IPS-18a (cell line): ENCODE data around the gene WNT7B.

Experiments
- H3K27ac ChIP-seq: one replicate; pipeline ENCODE4 v1.5.1; 2013; ENCODE audit warnings: low read length
- H3K27me3 ChIP-seq: one replicate; pipeline ENCODE4 v1.6.1; 2013; ENCODE audit warnings: mild to moderate bottlenecking, low read length; ENCODE audit not compliant: control insufficient read depth, insufficient read depth
- H3K36me3 ChIP-seq: one replicate; pipeline ENCODE4 v1.6.1; 2013; ENCODE audit warnings: low read depth, low read length; ENCODE audit not compliant: control insufficient read depth
- H3K4me1 ChIP-seq: one replicate; pipeline ENCODE4 v1.6.1; 2013; ENCODE audit warnings: low read depth, low read length; ENCODE audit not compliant: control insufficient read depth
- H3K4me3 ChIP-seq: one replicate; pipeline ENCODE4 v1.5.1; 2013; ENCODE audit warnings: low read length
- H3K9ac ChIP-seq: one replicate; pipeline ENCODE4 v1.6.1; 2013; ENCODE audit warnings: mild to moderate bottlenecking, low read length, moderate library complexity
- H3K9me3 ChIP-seq: one replicate; pipeline ENCODE4 v1.6.1; 2013; ENCODE audit warnings: low read depth, low read length; ENCODE audit not compliant: control insufficient read depth

The WNT7B gene

DNA sequence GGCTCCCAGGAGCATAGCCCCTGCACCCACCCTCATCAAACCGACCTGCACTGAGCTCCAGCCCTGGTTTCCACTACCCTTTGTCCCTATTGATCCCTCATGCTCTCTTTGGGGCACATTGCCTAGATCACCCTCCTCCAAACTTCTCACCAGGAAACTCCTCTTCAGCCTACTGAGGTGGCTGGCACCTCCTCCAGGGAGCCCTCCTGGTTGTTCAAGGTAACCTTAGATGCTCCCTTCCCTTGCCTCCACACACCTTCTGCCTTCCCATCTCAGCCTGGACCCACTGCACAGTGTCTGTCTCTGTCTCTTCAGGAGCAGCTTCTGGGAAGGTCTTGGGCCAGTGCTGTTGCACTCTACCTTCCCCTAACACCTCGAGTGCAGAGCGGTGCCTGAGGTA, 15.8 kb upstream of the WNT7B start:
- H3K27me3 ChIP-seq: no peaks in the 10 kb centered on the region
- H3K27ac ChIP-seq: no peak overlapping the region

DNA sequence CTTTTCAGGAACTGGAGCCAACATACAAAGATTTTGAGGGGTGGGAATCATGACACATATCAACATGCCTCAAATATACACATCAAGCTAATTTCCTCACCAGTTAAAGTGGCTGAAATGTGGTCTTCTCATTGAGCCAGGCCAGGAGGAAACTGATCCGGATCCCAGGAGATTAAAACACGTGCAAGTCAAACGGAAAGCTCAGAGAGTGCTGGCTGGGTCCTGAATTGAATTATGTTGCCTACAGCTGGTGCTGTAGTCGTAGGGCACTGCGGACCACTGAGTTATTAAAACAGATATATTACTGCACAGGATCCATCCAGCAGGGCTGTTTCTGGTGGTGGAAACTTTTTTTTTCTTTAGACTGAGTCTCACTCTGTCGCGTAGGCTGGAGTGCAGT, 14.1 kb upstream of the WNT7B start:
- H3K36me3 ChIP-seq: no peaks in the 10 kb centered on the region
- H3K9me3 ChIP-seq: no peaks in the 10 kb centered on the region
- H3K4me1 ChIP-seq: no peaks in the 10 kb centered on the region
- no peak overlapping the region for H3K27ac ChIP-seq
- no peaks in the 10 kb centered on the region for H3K27me3 ChIP-seq
- H3K9ac ChIP-seq: no peak overlapping the region
- H3K4me3 ChIP-seq: no peak overlapping the region

More for the DNA sequence above, 15.8 kb upstream of the WNT7B start:
- Histone ChIP-seq H3K4me1 (no peaks in the 10 kb centered on the region), H3K4me3 (no peak overlapping the region), H3K36me3 (no peaks in the 10 kb centered on the region), H3K9ac (no peak overlapping the region), H3K9me3 (no peaks in the 10 kb centered on the region)

DNA sequence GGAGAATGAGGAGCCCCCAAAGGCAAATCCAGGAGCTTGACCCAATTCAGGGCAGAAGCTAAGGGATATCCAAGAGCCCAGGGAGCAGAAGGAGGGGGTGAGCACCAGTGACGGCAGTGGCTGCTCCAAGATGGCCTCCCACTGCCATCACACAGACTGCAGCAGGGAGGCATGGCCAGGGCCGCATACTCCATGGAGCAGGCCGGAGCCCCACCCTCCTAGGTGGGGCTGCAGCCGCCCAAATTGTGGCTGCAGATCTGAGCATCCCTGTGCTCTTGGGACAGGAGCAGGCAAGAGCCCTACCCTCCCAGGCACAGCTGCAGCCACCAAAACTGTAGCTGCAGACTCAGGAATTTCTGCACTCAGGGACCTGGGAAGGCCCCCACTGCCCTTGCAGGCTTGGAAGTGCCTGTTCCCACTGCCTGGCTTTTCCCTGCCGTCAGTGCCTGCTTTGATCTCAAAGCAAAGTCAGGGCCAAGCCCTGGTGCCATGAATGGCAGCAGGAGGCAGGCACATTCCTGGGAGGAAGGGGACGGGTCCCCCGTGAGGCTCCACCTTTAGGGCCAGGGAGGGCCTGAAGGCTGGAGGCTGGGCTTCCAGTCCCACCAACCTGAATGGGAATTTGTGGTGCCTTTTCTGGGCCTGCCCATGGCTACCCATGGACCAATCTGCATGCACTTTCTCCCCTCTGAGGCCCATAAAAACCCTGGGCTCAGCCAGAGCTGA, 10.3 kb upstream of the WNT7B start:
- no peak overlapping the region for H3K9ac ChIP-seq
- no peak overlapping the region for H3K27ac ChIP-seq
- H3K36me3 ChIP-seq: no peaks in the 10 kb centered on the region
- H3K9me3 ChIP-seq: no peaks in the 10 kb centered on the region
- H3K4me3 ChIP-seq: no peak overlapping the region
- H3K27me3 ChIP-seq: no peaks in the 10 kb centered on the region
- no peaks in the 10 kb centered on the region for H3K4me1 ChIP-seq

DNA sequence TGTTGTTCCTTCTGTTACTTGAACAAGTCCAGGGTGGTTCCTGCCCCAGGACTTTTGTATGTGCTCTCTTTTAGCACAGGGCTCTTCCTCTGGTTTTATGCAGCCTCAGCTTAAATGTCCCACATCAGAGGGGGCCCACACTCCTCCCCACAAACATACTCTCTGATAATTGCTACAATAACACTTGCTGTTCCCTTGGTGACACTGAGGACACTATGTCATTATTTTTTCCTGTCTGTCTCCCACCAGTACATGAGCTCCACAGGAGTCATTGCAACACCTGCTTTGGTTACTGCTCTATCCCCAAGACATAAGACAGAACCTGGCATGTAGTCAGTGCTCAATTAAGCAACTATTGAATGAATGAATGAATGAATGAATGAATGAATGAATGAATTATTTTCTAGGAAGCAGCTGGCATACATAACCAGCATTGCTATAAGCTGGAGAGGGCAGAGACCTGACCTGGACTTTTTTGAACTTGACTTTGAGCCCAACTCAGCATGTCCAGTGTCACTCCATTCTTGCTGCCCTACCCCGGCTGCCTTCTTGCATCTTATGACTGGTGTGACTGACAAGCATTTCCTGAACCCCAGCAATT, 7.5 kb upstream of the WNT7B start:
- H3K36me3 ChIP-seq: no peaks in the 10 kb centered on the region
- H3K9ac ChIP-seq: no peak overlapping the region
- H3K27me3 ChIP-seq: peaks cover 7% of the 10 kb centered on the region
- no peak overlapping the region for H3K27ac ChIP-seq
- H3K4me3 ChIP-seq: no peak overlapping the region
- no peaks in the 10 kb centered on the region for H3K4me1 ChIP-seq
- H3K9me3 ChIP-seq: no peaks in the 10 kb centered on the region

DNA sequence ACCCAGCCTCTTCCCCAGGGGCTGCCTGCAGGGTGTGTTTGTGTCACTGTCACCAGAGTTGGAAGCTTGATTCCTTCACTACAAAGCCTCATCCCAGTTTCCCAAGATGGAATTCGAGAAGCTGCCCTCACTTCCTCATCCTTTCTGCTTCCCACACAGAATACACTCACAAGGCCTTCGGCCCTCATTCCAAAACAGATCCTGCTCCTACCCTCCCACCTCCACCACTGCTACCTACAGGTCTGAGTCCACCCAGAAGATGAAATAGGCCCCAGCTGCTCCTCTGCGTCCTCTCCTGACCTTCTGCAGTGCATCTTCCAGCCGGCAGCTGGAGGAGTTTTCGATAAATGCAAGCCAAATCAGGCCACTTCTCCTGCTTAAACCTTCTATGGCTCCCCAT, 6.8 kb upstream of the WNT7B start:
- Histone ChIP-seq H3K9ac (no peak overlapping the region), H3K27ac (no peak overlapping the region), H3K4me1 (no peaks in the 10 kb centered on the region), H3K4me3 (no peak overlapping the region), H3K9me3 (no peaks in the 10 kb centered on the region), H3K27me3 (peaks cover 13% of the 10 kb centered on the region), H3K36me3 (no peaks in the 10 kb centered on the region)

DNA sequence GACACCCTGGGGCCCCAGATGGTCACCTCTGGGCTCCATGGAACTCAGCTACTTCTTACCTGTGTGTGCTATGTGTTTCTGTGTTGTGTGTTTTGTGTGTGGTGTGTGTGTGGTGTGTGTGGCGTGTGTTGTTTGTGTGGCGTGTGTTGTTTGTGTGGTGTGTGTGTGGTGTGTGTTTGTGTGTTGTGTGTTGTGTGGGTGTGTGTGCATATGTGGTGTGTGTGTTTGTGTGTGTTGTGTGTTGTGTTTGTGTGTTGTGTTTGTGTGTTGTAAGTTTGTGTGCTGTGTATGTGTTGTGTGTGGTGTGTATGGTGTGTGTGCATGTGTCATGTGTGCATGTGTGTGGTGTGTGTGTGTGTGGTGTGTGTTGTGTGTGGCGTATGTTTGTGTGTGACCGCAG, 3.8 kb upstream of the WNT7B start:
- peaks cover 4% of the 10 kb centered on the region for H3K4me1 ChIP-seq
- peaks cover 42% of the 10 kb centered on the region for H3K27me3 ChIP-seq
- no peak overlapping the region for H3K9ac ChIP-seq
- H3K27ac ChIP-seq: no peak overlapping the region
- H3K4me3 ChIP-seq: no peak overlapping the region
- H3K9me3 ChIP-seq: no peaks in the 10 kb centered on the region
- no peaks in the 10 kb centered on the region for H3K36me3 ChIP-seq

DNA sequence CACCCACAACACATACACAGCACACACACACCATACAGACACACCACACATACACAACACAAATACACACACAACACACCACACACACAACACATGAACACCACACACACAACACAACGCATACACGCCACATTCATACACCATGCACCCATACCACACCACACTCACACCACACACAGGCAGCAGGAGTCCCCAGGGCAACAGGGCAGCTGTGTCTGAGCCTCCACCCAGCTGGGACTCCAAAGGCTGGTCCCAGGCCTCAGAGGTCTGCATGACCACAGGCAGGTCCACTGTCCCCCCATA, 3.3 kb upstream of the WNT7B start:
- H3K4me1 ChIP-seq: peaks cover 4% of the 10 kb centered on the region
- H3K27me3 ChIP-seq: peaks cover 48% of the 10 kb centered on the region
- H3K36me3 ChIP-seq: no peaks in the 10 kb centered on the region

DNA sequence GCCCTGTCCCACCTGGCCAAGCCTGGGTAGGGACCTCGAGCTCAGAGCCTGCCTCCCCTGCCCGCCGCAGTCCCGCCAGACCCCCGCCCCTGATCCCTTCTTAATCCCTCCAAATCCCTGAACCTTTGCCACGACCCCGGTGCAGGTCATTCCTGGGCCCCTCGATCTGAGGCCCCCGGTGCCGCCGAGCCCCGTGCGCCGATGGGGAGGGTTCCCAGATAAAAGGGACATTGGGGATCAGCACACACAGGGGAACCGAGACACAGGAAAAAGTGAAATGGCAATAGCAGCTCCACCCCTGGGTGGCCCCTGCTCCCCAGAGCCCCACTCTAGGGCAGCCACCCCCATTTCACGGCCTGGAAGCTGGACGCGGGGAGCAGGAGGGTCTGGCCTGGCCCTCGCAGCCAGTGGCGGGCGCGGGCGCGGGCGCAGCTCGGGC, 1.3 kb upstream of the WNT7B start:
- H3K9ac ChIP-seq: no peak overlapping the region
- H3K4me1 ChIP-seq: peaks cover 9% of the 10 kb centered on the region
- no peaks in the 10 kb centered on the region for H3K9me3 ChIP-seq
- peaks cover 67% of the 10 kb centered on the region for H3K27me3 ChIP-seq
- H3K36me3 ChIP-seq: no peaks in the 10 kb centered on the region
- H3K4me3 ChIP-seq: peak overlapping the region; percentile 57
- no peak overlapping the region for H3K27ac ChIP-seq

More for the DNA sequence above, 3.3 kb upstream of the WNT7B start:
- no peaks in the 10 kb centered on the region for H3K9me3 ChIP-seq
- H3K27ac ChIP-seq: no peak overlapping the region
- no peak overlapping the region for H3K9ac ChIP-seq
- H3K4me3 ChIP-seq: no peak overlapping the region

DNA sequence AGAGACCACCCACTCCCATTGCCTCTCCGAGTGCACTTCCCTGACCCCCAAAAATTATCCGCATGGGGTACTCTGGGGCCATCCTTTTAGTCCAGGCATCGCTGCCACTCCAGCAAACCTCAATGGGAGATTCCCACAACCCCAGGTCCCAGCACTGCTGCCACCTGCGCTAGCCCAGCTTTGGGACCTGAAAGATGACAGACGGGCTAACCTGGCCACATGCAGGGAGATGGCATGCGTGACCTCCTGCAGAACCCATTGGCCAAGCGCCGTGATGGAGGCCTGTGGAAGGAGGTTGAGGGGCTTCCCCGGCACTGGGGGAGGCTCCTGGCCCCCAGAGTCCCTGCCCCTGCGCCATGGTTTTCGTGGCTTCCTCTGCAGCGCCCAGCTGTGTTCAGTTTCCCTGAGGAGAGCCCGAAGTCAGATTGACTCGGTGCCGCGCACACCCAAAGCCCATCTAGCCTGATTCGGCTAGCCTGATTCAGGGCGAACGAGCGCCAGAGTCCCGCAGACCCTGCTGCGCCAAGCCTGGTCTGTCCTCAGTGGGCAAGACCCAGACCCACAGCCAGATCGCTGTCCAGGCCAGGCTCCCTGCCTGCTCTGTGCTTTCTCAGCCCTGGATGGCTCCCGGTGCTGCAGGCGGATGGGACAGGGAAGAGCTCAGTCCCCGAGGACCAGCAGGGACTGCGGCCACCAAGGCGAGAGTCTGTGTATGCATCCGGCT, 751 bp upstream of the WNT7B start:
- Histone ChIP-seq H3K27me3 (peaks cover 73% of the 10 kb centered on the region), H3K9me3 (no peaks in the 10 kb centered on the region), H3K36me3 (no peaks in the 10 kb centered on the region), H3K4me3 (peak overlapping the region; percentile 57), H3K4me1 (peaks cover 9% of the 10 kb centered on the region), H3K9ac (no peak overlapping the region), H3K27ac (no peak overlapping the region)

DNA sequence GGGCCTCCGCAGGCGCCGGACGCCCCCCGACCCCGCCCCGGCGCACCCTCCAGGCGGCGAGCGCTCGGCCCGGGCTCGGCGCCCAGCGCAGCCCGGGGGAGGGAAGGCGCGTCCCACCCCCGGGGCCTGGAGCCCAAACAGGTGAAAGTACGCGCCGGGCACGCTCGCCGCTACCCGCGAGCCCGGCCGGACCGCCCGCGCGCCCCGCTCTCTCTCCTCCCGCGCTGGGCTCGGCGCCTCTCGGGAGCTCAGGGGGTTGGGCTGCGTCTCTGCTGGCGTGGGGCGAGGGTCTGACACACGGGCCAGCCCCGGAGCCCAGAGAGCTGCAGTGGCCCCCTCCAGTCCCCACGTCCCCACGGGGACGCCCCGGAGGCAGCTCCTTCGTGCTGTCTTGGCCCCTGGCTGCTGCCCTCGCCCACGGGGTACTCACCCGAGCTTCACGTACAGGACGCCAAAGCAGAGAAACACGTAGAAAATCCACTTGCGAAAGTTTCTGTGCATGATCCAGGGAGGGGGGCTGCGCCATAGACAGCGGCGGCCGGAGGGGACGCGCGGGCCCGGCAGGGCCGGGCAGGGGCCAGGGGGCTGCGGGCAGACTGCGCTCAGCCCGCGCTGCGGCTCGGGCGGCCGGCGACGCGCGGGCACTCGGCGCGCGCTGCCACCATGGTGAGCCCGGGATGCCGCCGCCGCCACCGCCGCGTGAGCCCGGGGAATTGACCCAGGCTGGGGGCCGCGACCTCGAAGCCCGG, 534 bp downstream of the WNT7B start:
- Histone ChIP-seq H3K9me3 (no peaks in the 10 kb centered on the region), H3K27me3 (peaks cover 85% of the 10 kb centered on the region), H3K9ac (no peak overlapping the region), H3K27ac (no peak overlapping the region), H3K4me3 (peak overlapping the region; percentile 38), H3K4me1 (peaks cover 9% of the 10 kb centered on the region), H3K36me3 (no peaks in the 10 kb centered on the region)
